ENCODE measurements around the gene SEMA5A.

DNA sequence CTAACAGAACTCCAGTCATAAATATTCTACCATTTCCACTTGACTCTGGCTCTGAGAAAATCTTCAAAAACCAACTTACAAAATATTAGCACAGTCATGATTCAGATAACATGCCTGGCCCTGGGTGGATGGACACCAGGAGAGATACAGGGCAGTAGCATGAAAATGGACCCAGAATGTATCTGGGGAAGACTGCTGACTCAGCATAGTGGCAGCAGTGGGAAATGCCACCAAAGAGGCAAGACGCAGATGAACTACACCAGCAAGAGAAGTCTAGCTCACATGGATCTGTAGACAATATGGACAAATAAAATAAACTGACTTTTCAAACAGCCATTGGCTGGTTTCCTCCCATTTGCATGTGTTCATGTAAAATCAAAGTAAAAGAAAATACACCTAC lies 359.8 kb downstream of the SEMA5A start:
- TF ChIP-seq GATA2 (IDR thresholded peaks at IDR 0.05; ENCODE audit: low read depth, low read length) (no peak), GATA3 (IDR thresholded peaks at IDR 0.05; ENCODE audit: low read depth, low read length) (no peak)

Measured in SH-SY5Y (cell line).